GM19239 (cell line): Measurements from ENCODE around the gene SLC40A1.

Experiments used
- DNase-seq: peaks from one replicate; pipeline ENCODE4 v3.0.0; 2011; ENCODE audit warnings: low spot score; ENCODE audit not compliant: insufficient read length
- FAIRE-seq: peaks from 2 replicates; lab custom pipeline; 2011; peaks lifted over from hg19 to GRCh38; lab: Jason Lieb, UNC

Gene SLC40A1, protein sequence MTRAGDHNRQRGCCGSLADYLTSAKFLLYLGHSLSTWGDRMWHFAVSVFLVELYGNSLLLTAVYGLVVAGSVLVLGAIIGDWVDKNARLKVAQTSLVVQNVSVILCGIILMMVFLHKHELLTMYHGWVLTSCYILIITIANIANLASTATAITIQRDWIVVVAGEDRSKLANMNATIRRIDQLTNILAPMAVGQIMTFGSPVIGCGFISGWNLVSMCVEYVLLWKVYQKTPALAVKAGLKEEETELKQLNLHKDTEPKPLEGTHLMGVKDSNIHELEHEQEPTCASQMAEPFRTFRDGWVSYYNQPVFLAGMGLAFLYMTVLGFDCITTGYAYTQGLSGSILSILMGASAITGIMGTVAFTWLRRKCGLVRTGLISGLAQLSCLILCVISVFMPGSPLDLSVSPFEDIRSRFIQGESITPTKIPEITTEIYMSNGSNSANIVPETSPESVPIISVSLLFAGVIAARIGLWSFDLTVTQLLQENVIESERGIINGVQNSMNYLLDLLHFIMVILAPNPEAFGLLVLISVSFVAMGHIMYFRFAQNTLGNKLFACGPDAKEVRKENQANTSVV

DNA sequence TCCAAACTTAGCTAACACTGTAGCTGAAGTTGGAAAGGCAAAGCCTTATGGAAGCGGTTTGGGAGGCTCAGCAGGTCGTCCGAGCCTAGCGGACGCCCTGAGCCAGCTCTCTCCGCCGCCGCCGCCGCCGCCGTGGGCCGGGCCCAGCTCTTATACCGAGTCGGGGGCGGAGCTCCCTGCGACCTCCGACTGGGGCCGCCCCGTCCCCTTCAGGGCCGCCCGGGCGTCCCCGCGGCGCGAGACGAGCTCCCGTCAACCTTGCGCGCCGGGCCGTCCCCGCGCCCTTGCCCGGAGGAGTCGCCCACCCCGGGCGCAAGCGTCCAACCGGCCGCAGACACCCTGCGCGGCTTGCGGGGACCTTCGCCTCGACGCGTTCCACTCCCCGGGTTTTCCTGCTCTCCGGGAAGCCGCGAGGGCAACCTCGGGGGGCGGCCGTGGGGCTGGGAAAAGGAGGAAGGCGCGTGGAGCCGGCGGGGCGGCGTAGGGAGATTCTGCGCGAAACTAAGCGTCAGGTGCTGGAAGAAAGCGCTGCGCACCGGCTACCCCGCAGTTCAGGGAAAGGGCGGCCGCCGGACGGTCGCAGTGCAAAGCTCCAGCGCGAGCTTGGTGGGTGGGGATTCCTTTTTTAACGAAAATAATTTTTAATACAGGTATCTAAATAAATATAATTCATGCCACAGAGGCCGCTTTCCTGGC is at the start of gene SLC40A1:
Gene SLC40A1 (minus strand): TSS at position 129 of the 696 bp plus-strand sequence. CDS start 326 bp downstream, outside the sequence.
- FAIRE-seq (no peak), DNase-seq (no peak)

GRCh38 chr2:189629531-189630453 is 49.2 kb upstream of the SLC40A1 start:
- FAIRE-seq: no peak
- no peak for DNase-seq

DNA sequence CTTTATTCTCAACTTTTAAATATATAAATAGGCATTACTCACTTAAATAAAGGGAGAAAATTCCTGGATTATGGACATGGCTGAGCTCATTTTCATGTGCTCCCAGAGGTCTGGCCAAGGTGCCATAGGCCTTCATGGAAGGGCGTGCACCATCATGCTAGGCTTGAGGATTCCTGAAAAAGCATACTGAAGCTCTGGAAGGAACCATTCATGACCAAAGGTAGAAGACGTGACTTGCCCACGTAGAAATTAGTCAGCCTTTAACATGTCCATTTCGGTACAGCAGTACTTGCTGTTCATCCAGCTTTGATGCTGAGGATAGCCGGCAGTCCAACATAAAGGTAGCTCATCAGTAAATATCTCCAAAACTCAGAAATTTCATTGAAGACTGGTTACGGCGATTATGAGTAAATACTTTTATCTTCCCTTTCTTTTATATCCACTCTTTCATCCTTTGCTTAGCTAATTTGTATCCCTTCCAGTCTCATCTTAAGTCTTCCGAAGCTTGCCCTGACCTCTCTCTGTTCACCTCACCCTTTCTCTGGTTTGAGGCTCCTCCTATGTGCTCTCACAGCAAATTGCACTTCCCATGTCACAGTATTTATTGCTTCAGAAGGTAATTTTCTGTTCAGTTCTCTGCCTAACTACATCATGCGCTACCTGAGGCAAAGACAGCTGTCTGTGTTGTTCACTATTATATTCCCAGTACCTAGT is 48.4 kb upstream of the SLC40A1 start:
- no peak for FAIRE-seq

GRCh38 chr2:189627789-189628188 is 47.2 kb upstream of the SLC40A1 start:
- no peak for FAIRE-seq
- no peak for DNase-seq

More for the DNA sequence above, 48.4 kb upstream of the SLC40A1 start:
- DNase-seq: no peak

DNA sequence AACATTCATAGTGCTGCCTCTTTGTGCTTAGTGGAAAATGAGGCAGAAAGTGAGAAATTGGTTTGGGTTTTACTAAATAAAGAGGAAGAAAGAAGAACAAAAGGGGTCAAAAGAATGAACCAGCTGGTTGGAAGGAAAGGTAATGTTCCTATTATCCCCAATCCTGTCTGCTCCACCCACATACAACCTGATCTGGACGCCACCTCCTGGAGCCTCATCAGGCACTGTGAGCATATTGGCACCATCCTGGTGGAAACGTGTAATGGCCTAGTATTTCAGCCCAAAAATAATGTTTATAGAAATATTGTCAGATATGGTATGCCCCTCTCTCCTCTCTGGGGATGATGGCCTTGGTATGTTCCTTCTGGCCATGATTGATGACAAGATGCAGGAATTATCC is 45.0 kb upstream of the SLC40A1 start:
- FAIRE-seq (no peak), DNase-seq (no peak)

DNA sequence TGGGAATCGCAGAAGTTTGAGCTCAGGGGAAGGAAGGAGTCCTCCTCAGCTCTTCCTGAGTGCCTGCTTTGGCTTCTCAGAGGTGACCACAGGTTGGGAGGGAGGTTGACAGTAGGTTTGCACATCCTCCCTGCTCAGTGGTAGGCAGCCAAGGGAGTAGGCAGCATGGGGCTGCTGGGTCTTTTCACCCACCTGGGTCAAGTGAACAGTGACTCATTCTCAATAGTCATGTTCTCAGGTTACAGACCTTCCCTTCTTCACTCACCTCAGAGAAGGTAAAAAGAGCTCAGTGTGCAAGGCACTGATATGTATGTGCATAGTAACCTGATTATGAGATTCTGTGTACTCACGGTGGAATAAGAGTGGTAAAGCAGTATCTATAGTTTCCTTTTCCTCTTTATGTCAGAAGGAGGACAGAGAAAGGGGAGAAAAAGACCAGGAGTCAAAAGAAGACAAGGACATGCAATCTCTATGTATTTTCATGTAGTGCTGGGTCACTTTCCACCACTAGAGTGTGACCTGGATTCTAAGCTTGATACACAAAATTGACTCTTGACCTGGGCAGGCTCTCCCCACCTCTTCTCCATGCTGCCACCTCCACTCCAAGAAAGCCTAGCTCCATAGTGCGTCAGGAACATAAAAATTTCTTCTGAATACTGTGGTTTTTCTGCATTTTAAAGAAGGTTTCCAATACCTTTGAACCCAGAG is 44.2 kb upstream of the SLC40A1 start:
- FAIRE-seq: no peak
- DNase-seq: no peak

DNA sequence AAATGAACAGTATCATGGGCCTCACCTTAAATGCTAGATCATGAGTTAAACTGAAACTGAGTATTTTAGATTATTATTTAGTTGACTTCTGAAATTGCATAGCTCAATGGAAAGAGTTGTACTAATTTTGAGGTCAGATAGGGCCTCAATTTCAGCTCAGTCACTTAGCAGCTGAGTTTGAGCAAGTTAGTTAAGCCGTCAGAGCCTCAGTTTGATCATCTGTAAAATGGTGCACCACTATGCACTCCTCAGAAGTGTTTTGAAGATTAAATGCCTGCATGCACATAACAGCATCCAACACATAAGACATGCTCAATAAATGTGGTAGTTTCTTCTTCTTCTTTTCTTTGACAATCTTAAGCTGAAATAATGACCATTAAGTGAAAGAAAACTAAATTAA is 42.5 kb upstream of the SLC40A1 start:
- FAIRE-seq (no peak), DNase-seq (no peak)

- FAIRE-seq (no peak), DNase-seq (no peak)
Observed at GRCh38 chr2:189621781-189622180, 41.2 kb upstream of the SLC40A1 start.

DNA sequence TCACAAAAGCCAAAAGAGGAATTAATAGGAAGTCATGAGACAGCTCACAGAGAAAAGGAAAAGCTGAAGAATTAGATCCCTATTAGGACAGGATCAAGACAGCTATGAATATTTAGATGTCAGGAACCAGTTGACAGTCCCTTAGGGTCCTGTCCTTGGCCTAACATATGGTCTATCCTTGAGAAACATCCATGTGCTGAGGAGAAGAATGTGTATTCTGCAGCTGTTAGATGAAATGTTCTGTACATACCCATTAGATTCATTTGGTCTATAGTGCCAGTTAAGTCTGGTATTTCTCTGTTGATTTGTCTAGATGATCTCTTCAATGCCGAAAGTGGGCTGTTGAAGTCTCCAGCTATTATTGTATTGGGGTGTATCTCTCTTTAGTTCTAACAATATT is 37.6 kb upstream of the SLC40A1 start:
- no peak for DNase-seq
- FAIRE-seq: no peak

DNA sequence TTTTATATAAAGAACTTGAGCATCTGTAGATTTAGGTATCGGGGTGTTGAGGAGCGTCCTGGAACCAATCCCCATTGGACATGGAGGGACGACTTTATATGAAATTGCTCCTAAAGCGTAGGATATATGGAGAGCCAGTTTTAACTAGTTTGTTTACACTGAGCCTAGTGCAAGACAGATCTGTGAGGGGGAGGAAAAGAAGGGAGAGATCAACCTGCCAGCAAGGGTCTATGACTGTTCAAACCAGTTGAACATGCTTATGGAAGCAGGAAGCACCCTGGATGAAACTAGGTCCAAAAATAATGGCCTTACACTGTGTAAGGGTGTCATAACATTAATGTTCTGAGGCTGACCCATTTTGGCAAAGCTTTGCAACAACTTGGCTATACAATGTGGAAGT is 34.0 kb upstream of the SLC40A1 start:
- DNase-seq: no peak

DNA sequence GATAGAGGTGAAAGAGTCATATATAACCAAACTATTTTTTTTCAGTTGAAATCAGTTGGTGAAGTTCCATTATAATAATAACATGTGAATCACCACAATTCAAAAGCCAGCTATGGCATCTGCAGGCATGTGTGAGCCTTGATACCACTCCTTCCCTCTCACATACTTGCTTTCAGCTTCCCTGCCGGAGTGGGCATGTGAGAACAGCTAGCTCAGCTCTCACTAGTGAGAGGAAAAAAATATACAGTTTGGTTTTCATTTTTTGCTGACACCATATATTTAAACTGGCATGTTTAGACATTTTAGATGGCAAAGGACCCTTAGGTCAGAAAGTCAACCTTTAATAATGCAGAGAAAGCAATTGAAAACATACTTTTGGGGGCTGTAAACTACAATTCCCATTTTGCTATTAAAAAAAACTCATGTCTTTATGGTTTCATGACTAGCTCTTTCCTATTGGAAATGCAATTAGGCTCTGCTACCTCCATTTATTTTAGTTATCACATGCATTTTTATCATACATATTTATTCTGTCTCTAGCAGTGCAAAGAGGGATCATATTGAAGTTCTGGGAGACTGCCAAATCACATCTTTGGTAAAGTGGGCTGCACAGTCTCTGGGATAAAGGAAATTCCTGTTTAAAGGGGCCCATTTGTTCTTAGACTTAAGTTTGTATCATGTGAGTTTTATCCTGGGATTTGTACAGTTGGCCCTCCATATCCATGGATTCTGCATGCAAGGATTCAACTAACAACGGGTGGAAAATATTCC is 33.2 kb upstream of the SLC40A1 start:
- no peak for DNase-seq

More for the DNA sequence above, 34.0 kb upstream of the SLC40A1 start:
- FAIRE-seq: no peak

DNA sequence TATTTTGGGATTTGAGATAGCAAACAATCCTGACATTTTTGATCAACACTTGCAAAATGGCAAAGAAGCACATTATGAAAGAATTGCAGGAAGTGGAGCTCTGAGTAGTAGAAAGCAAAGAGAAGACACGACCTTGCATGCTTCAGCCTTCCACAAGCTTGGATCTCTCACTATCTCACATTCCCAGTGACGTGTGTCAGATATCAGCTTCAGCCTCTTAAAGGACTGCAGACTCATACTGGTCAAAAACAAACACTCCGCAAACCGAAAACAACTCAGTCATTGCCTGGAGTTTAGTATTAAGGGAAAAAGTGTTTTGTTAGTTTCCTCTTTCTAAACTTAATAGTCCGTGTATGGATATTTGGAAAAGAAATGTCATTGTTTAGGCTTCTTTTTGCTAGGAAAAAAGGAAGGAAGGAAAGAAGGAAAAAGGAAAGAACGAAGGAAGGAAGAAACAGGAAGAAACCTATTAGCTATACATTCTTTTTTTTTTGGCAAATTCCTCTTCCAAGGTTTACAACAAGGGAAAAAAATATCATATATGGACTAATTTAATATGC is 32.6 kb upstream of the SLC40A1 start:
- DNase-seq (no peak), FAIRE-seq (no peak)

More for the DNA sequence above, 33.2 kb upstream of the SLC40A1 start:
- no peak for FAIRE-seq

- no peak for DNase-seq
- no peak for FAIRE-seq
Observed at GRCh38 chr2:189610700-189611099, 30.1 kb upstream of the SLC40A1 start.

DNA sequence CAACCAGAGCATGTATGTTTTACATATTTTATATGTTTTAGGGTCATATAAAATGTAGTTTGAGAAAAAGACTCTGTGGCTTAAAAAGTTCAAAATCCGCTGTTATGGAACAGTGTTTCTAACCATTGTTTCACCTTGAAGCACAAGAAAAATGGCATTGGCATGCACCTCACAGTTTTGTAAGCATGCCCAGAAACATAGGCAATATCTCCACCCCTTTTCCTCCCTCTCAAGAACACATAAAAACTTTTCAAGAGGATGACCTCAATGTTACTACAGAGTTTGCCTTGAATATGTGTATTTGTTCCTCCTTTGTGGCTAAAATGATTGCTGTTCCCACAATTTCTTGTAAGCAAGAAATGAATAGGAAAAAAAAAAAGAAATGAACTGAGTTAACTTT is 29.3 kb upstream of the SLC40A1 start:
- DNase-seq: no peak

DNA sequence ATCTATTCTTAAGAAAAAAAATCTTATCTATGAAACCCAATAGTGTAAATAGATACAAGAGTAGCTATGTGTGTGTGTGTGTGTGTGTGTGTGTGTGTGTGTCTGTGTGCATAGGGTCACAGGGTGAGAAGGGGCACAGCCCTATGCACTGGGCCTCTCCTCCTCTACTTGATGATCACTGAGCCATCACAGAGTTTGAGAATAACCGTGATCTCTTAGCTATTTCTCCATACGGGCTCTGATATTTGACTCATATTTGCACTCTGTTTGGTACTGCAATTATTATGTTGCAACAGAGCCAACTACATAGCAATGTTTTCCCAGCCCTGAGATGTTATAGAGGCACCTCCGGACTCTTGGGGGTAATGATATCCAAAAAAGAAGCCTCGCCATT is 28.8 kb upstream of the SLC40A1 start:
- no peak for DNase-seq
- no peak for FAIRE-seq

More for the DNA sequence above, 29.3 kb upstream of the SLC40A1 start:
- no peak for FAIRE-seq

GRCh38 chr2:189608795-189609422 is 28.3 kb upstream of the SLC40A1 start:
- DNase-seq: no peak
- FAIRE-seq: no peak

GRCh38 chr2:189608170-189608569 is 27.6 kb upstream of the SLC40A1 start:
- DNase-seq (no peak), FAIRE-seq (no peak)
